Thyroid gland (tissue), 4 donors: ENCODE data around the gene RAD54L2.

Experiments used
- POLR2A ChIP-seq, 2 donors: fragments of 450-650 bp; IDR thresholded peaks; one replicate each; pipeline ENCODE4 v1.6.1; 2017; ENCODE audit warnings: antibody characterized with exemption in 2 of 2, mild to moderate bottlenecking in 2 of 2, moderate library complexity in 1 of 2
- TF ChIP-seq, protein P1 (sequence below), 6 experiments: fragments of 200-600 bp in 3 of 6; fragments of 450-650 bp in 3 of 6; sonication (generic) in 3 of 6; IDR thresholded peaks; one replicate each; pipeline ENCODE4 v1.5.1; 2016 to 2019; ENCODE audit warnings: antibody characterized with exemption in 6 of 6, mild to moderate bottlenecking in 2 of 6, inconsistent platforms in 1 of 6, moderate library complexity in 1 of 6

DNA sequence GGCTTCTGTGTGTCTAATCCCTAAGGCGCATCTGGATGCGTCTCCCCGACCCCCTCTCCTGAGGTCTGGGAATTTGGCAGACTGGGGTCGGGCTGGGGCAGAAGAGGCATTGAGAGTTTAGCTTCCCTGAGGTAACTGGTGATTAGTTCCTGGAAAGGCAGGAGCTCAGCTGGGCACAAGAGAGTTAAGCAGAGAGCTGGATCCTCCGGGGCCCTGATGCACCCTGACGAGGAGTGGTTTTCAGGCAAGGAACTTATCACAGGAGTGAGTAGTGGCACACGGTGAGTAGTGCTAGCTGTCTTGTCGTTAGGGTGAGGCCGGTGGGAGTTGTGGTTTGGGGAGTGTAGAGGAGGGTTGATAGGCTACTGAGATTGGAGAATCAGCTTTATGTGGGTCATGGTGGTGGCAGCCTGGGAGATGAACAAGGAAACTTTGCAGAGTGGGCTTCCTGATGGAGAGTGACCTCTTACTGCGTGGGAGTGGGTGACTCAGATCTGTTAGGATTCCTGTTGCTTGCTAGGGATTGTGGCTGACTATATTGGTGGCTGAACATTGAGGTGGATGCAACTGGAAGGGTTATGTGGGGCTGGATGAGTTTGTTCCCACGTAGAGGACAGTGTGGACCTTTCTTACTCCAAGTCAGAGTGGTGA, 897 bp downstream of the RAD54L2 start:
- TF ChIP-seq, protein P1, sequence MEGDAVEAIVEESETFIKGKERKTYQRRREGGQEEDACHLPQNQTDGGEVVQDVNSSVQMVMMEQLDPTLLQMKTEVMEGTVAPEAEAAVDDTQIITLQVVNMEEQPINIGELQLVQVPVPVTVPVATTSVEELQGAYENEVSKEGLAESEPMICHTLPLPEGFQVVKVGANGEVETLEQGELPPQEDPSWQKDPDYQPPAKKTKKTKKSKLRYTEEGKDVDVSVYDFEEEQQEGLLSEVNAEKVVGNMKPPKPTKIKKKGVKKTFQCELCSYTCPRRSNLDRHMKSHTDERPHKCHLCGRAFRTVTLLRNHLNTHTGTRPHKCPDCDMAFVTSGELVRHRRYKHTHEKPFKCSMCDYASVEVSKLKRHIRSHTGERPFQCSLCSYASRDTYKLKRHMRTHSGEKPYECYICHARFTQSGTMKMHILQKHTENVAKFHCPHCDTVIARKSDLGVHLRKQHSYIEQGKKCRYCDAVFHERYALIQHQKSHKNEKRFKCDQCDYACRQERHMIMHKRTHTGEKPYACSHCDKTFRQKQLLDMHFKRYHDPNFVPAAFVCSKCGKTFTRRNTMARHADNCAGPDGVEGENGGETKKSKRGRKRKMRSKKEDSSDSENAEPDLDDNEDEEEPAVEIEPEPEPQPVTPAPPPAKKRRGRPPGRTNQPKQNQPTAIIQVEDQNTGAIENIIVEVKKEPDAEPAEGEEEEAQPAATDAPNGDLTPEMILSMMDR (IDR thresholded peaks at IDR 0.05): no peak
- no peak for TF ChIP-seq POLR2A (IDR thresholded peaks at IDR 0.05)
